OCI-LY7 (cell line): ENCODE measurements around the gene ROBO1. TPM values are rescaled to one million over a fixed set of nuclear protein-coding genes. Genes with fewer than 3 reads are reported as not detected.

ENCODE experiments used
- BruUV-seq: library from RNA; stranded (reverse); fragments of 400-500 nt; replicated peaks from 2 replicates; lab custom pipeline; 2021; lab: Mats Ljungman, UMichigan
- CTCF ChIA-PET: fragments of 300-600 bp; sonication (Branson Sonifier 250); formaldehyde crosslinking; loops from one replicate; lab custom pipeline; 2022; ENCODE audit warnings: antibody characterized with exemption; ENCODE audit not compliant: unreplicated experiment; lab: Charles Lee
- POLR2A ChIA-PET: fragments of 300-600 bp; sonication (Branson Sonifier 250); formaldehyde crosslinking; loops from one replicate; lab custom pipeline; 2022; ENCODE audit warnings: antibody characterized with exemption; lab: Charles Lee
- DNase-seq: peaks from one replicate; pipeline ENCODE4 v3.0.0-alpha.2; 2015; ENCODE audit warnings: low spot score
- H2AFZ ChIP-seq: fragments of 200-600 bp; sonication (generic), shearing (Covaris generic); 2 replicates; pipeline ENCODE4 v1.6.1; 2014; ENCODE audit warnings: mild to moderate bottlenecking, antibody characterized with exemption, low read length, moderate library complexity
- H3K27ac ChIP-seq: fragments of 200-600 bp; sonication (generic); 2 replicates; pipeline ENCODE4 v1.5.1; 2014; ENCODE audit warnings: mixed run types, low read depth, mild to moderate bottlenecking, moderate library complexity, low read length, inconsistent platforms; ENCODE audit not compliant: poor library complexity, severe bottlenecking
- H3K36me3 ChIP-seq: fragments of 200-600 bp; sonication (generic); 2 replicates; pipeline ENCODE4 v1.6.1; 2014; ENCODE audit warnings: mild to moderate bottlenecking, antibody characterized with exemption, low read length, moderate library complexity, mixed read lengths; ENCODE audit not compliant: insufficient read depth
- H3K4me1 ChIP-seq: fragments of 200-600 bp; sonication (generic); 2 replicates; pipeline ENCODE4 v1.5.1; 2014; ENCODE audit warnings: mild to moderate bottlenecking, low read length; ENCODE audit not compliant: insufficient read depth, poor library complexity, severe bottlenecking
- H3K4me2 ChIP-seq: fragments of 200-600 bp; sonication (generic); 2 replicates; pipeline ENCODE4 v1.6.1; 2014; ENCODE audit warnings: mild to moderate bottlenecking, low read length
- H3K4me3 ChIP-seq: fragments of 200-600 bp; sonication (generic); 2 replicates; pipeline ENCODE4 v1.5.1; 2014; ENCODE audit warnings: mild to moderate bottlenecking, low read depth, low read length; ENCODE audit not compliant: poor library complexity, severe bottlenecking
- H3K79me2 ChIP-seq: fragments of 200-600 bp; sonication (generic); 2 replicates; pipeline ENCODE4 v1.6.1; 2016; ENCODE audit warnings: low read depth, mild to moderate bottlenecking, low read length, moderate library complexity, mixed read lengths; ENCODE audit not compliant: insufficient read depth
- H3K9me2 ChIP-seq: fragments of 200-600 bp; sonication (generic); 2 replicates; pipeline ENCODE4 v1.6.1; 2016; ENCODE audit warnings: mild to moderate bottlenecking, low read length, mixed read lengths; ENCODE audit not compliant: insufficient read depth
- H3K9me3 ChIP-seq: fragments of 200-600 bp; sonication (generic); 2 replicates; pipeline ENCODE4 v1.6.1; 2014; ENCODE audit warnings: mild to moderate bottlenecking, mixed run types, low read length, mixed read lengths
- H4K20me1 ChIP-seq: fragments of 200-600 bp; sonication (generic); 2 replicates; pipeline ENCODE4 v1.6.1; 2014; ENCODE audit warnings: mild to moderate bottlenecking, antibody characterized with exemption, low read length, moderate library complexity, mixed read lengths; ENCODE audit not compliant: insufficient read depth
- CTCF ChIP-seq: fragments of 200-600 bp; sonication (generic); conservative IDR thresholded peaks from 2 replicates; pipeline ENCODE4 v1.5.1; 2014; ENCODE audit warnings: mild to moderate bottlenecking, antibody characterized with exemption, low read length, moderate library complexity, mixed read lengths
- EZH2phosphoT487 ChIP-seq: fragments of 200-600 bp; sonication (generic); IDR thresholded peaks from 2 replicates; pipeline ENCODE4 v1.6.1; 2018; ENCODE audit warnings: low read depth, borderline replicate concordance, mild to moderate bottlenecking, mixed run types, antibody characterized with exemption, low read length, moderate library complexity, mixed read lengths
- intact Hi-C: fragments of 100-400 bp; cut with micrococcal nuclease; formaldehyde crosslinking; loops from one replicate; pipeline ENCODE4 v1.10.0; 2022; ENCODE audit not compliant: unreplicated experiment
- total RNA-seq, 2 experiments: library from RNA; depleted of rRNA in 1 of 2; stranded (reverse); fragments of >200 nt in 1 of 2; shearing (Covaris generic) in 1 of 2; gene quantifications; 2 replicates each; pipeline ENCODE4 v1.2.3, GENCODE V29; 2014 to 2022

The ROBO1 gene
- total RNA-seq, 2 experiments from 2014 or later: not detected

GRCh38 chr3:79257791-79258190 is 510.0 kb downstream of the ROBO1 start:
- no peak overlapping the region for H3K4me3 ChIP-seq
- H3K9me3 ChIP-seq: no peaks in the 10 kb centered on the region
- H4K20me1 ChIP-seq: no peaks in the 10 kb centered on the region
- ChIA-PET CTCF (no interaction called here), POLR2A (no interaction called here)
- BruUV-seq: no TSS peak
- H3K36me3 ChIP-seq: no peaks in the 10 kb centered on the region
- TF ChIP-seq EZH2phosphoT487: no peak
- no peak for TF ChIP-seq CTCF
- H3K27ac ChIP-seq: no peak overlapping the region
- DNase-seq: no peak
- no peaks in the 10 kb centered on the region for H3K4me1 ChIP-seq
- H3K4me2 ChIP-seq: no peak overlapping the region
- intact Hi-C loops: no loop called here
- no peaks in the 10 kb centered on the region for H3K9me2 ChIP-seq
- H3K79me2 ChIP-seq: no peaks in the 10 kb centered on the region
- H2AFZ ChIP-seq: no peak overlapping the region

- POLR2A ChIA-PET: no interaction called here
- no peaks in the 10 kb centered on the region for H3K36me3 ChIP-seq
- no peaks in the 10 kb centered on the region for H3K9me2 ChIP-seq
Measured at GRCh38 chr3:79255702-79256101, 512.1 kb downstream of the ROBO1 start.

More at GRCh38 chr3:79255702-79256101, 512.1 kb downstream of the ROBO1 start:
- no TSS peak for BruUV-seq
- intact Hi-C loops: no loop called here
- no peaks in the 10 kb centered on the region for H3K79me2 ChIP-seq
- H3K27ac ChIP-seq: no peak overlapping the region
- H3K4me2 ChIP-seq: no peak overlapping the region
- H4K20me1 ChIP-seq: no peaks in the 10 kb centered on the region
- no peak overlapping the region for H3K4me3 ChIP-seq
- no peak for TF ChIP-seq EZH2phosphoT487
- TF ChIP-seq CTCF: no peak
- H3K4me1 ChIP-seq: no peaks in the 10 kb centered on the region
- CTCF ChIA-PET: no interaction called here
- H2AFZ ChIP-seq: no peak overlapping the region
- H3K9me3 ChIP-seq: no peaks in the 10 kb centered on the region
- no peak for DNase-seq
